Neuron (in vitro differentiated cells): ENCODE data around the gene NUSAP1.
A peak's percentile ranks its signal among the peaks of the same experiment; 100 is the strongest.
"Not testable (repeated sequence)": the region's sequence is repeated elsewhere in the genome, so short reads cannot be mapped to it uniquely, and the experiment has no call there.

ENCODE experiments used
- H2AFZ ChIP-seq: one replicate; pipeline ENCODE4 v1.6.1; 2013; ENCODE audit warnings: low read depth, mild to moderate bottlenecking, inconsistent platforms, low read length, moderate library complexity
- H3K27me3 ChIP-seq: one replicate; pipeline ENCODE4 v1.6.1; 2013; ENCODE audit warnings: low read length; ENCODE audit not compliant: insufficient read depth
- H3K36me3 ChIP-seq: one replicate; pipeline ENCODE4 v1.6.1; 2013; ENCODE audit warnings: low read length; ENCODE audit not compliant: insufficient read depth
- H3K4me1 ChIP-seq: one replicate; pipeline ENCODE4 v1.6.1; 2013; ENCODE audit warnings: low read length; ENCODE audit not compliant: insufficient read depth
- H3K4me3 ChIP-seq: 2 replicates; pipeline ENCODE4 v1.5.1; 2013; ENCODE audit warnings: mild to moderate bottlenecking, low read length, moderate library complexity
- H3K9me3 ChIP-seq: one replicate; pipeline ENCODE4 v1.6.1; 2013; ENCODE audit warnings: low read length

NUSAP1 gene

GRCh38 chr15:41332194-41333025 is at the start of gene NUSAP1, which contains the start of gene OIP5:
Gene NUSAP1, plus strand, starts transcription at chr15:41332881. Its CDS starts 77 bp downstream, at chr15:41332958.
Gene OIP5, minus strand, starts transcription at chr15:41332591. Its CDS starts 30 bp downstream, at chr15:41332561.
- H3K4me3 ChIP-seq = peak within 1 kb of the TSS; percentile 88
- peaks cover 7% of the 10 kb centered on the region for H3K36me3 ChIP-seq
- H3K27me3 ChIP-seq = no peaks in the 10 kb centered on the region
- H2AFZ ChIP-seq = peak within 1 kb of the TSS; percentile 92
- H3K4me1 ChIP-seq = peaks cover 13% of the 10 kb centered on the region
- H3K9me3 ChIP-seq = no peaks in the 10 kb centered on the region

- Histone ChIP-seq H3K4me3 (peak overlapping the region; percentile 88), H3K4me1 (peaks cover 15% of the 10 kb centered on the region), H3K36me3 (peaks cover 45% of the 10 kb centered on the region)
Measured at GRCh38 chr15:41282980-41283652, 49.6 kb upstream of the NUSAP1 start.

GRCh38 chr15:41283653-41284426 is 48.8 kb upstream of the NUSAP1 start:
- Histone ChIP-seq H2AFZ (peak overlapping the region; percentile 70), H3K27me3 (no peaks in the 10 kb centered on the region), H3K4me1 (peaks cover 15% of the 10 kb centered on the region), H3K36me3 (peaks cover 48% of the 10 kb centered on the region), H3K9me3 (no peaks in the 10 kb centered on the region), H3K4me3 (peak overlapping the region; percentile 88)

More at GRCh38 chr15:41282980-41283652, 49.6 kb upstream of the NUSAP1 start:
- not testable (repeated sequence) for H3K9me3 ChIP-seq, H3K27me3 ChIP-seq
- peak overlapping the region; percentile 70 for H2AFZ ChIP-seq

- Histone ChIP-seq H3K4me3 (peak overlapping the region; percentile 88), H3K27me3 (no peaks in the 10 kb centered on the region), H3K9me3 (no peaks in the 10 kb centered on the region), H3K4me1 (peaks cover 15% of the 10 kb centered on the region), H3K36me3 (peaks cover 47% of the 10 kb centered on the region), H2AFZ (peak overlapping the region; percentile 70)
Measured at GRCh38 chr15:41284427-41285177, 48.1 kb upstream of the NUSAP1 start.

GRCh38 chr15:41285285-41285684 is 47.4 kb upstream of the NUSAP1 start:
- Histone ChIP-seq H3K27me3 (no peaks in the 10 kb centered on the region), H3K36me3 (peaks cover 44% of the 10 kb centered on the region), H3K4me3 (peak overlapping the region; percentile 88), H3K4me1 (peaks cover 15% of the 10 kb centered on the region), H3K9me3 (no peaks in the 10 kb centered on the region), H2AFZ (no peak overlapping the region)

GRCh38 chr15:41286665-41287333 is 45.9 kb upstream of the NUSAP1 start:
- Histone ChIP-seq H3K9me3 (no peaks in the 10 kb centered on the region), H3K27me3 (no peaks in the 10 kb centered on the region), H3K4me1 (peaks cover 15% of the 10 kb centered on the region), H2AFZ (no peak overlapping the region), H3K36me3 (peaks cover 46% of the 10 kb centered on the region), H3K4me3 (no peak overlapping the region)

- no peak overlapping the region for H2AFZ ChIP-seq
- no peak overlapping the region for H3K4me3 ChIP-seq
- H3K36me3 ChIP-seq = peaks cover 46% of the 10 kb centered on the region
- peaks cover 13% of the 10 kb centered on the region for H3K4me1 ChIP-seq
- H3K9me3 ChIP-seq = no peaks in the 10 kb centered on the region
- H3K27me3 ChIP-seq = no peaks in the 10 kb centered on the region
Measured at GRCh38 chr15:41288464-41288863, 44.2 kb upstream of the NUSAP1 start.

GRCh38 chr15:41289953-41290352 is 42.7 kb upstream of the NUSAP1 start:
- peaks cover 55% of the 10 kb centered on the region for H3K36me3 ChIP-seq

GRCh38 chr15:41291065-41291631 is 41.5 kb upstream of the NUSAP1 start:
- no peaks in the 10 kb centered on the region for H3K9me3 ChIP-seq
- H3K4me1 ChIP-seq = no peaks in the 10 kb centered on the region
- H3K27me3 ChIP-seq = no peaks in the 10 kb centered on the region
- H3K4me3 ChIP-seq = no peak overlapping the region
- H3K36me3 ChIP-seq = peaks cover 46% of the 10 kb centered on the region
- H2AFZ ChIP-seq = no peak overlapping the region

More at GRCh38 chr15:41289953-41290352, 42.7 kb upstream of the NUSAP1 start:
- Histone ChIP-seq H3K9me3 (no peaks in the 10 kb centered on the region), H3K4me3 (no peak overlapping the region), H2AFZ (no peak overlapping the region), H3K27me3 (no peaks in the 10 kb centered on the region), H3K4me1 (peaks cover 8% of the 10 kb centered on the region)

GRCh38 chr15:41292521-41292920 is 40.2 kb upstream of the NUSAP1 start:
- Histone ChIP-seq H3K27me3 (no peaks in the 10 kb centered on the region), H3K4me3 (no peak overlapping the region), H3K4me1 (no peaks in the 10 kb centered on the region), H3K36me3 (peaks cover 43% of the 10 kb centered on the region), H2AFZ (no peak overlapping the region), H3K9me3 (no peaks in the 10 kb centered on the region)

- peaks cover 29% of the 10 kb centered on the region for H3K36me3 ChIP-seq
- not testable (repeated sequence) for H3K4me1 ChIP-seq, H2AFZ ChIP-seq
Measured at GRCh38 chr15:41301139-41301538, 31.5 kb upstream of the NUSAP1 start.

GRCh38 chr15:41301587-41301986 is 31.1 kb upstream of the NUSAP1 start:
- no peak overlapping the region for H2AFZ ChIP-seq
- no peaks in the 10 kb centered on the region for H3K27me3 ChIP-seq
- H3K4me3 ChIP-seq = no peak overlapping the region
- no peaks in the 10 kb centered on the region for H3K9me3 ChIP-seq
- peaks cover 26% of the 10 kb centered on the region for H3K36me3 ChIP-seq
- H3K4me1 ChIP-seq = no peaks in the 10 kb centered on the region

More at GRCh38 chr15:41301139-41301538, 31.5 kb upstream of the NUSAP1 start:
- H3K4me3 ChIP-seq, H3K9me3 ChIP-seq, H3K27me3 ChIP-seq: not testable (repeated sequence)
